HG03066 (cell line): ENCODE measurements around the gene CASP2.

Experiments used
- ATAC-seq: cut with Tn5 transposase; IDR thresholded peaks from one replicate; pipeline ENCODE4 v1.9.1; 2021; ENCODE audit warnings: low read depth; ENCODE audit not compliant: unreplicated experiment

The CASP2 gene

GRCh38 chr7:143325240-143325639, 37.1 kb downstream of the CASP2 start:
- peak; percentile 46 for ATAC-seq

- ATAC-seq, result no peak
Observed at GRCh38 chr7:143327903-143328302, 39.8 kb downstream of the CASP2 start.

GRCh38 chr7:143329471-143330170, 41.5 kb downstream of the CASP2 start:
- no peak for ATAC-seq

DNA sequence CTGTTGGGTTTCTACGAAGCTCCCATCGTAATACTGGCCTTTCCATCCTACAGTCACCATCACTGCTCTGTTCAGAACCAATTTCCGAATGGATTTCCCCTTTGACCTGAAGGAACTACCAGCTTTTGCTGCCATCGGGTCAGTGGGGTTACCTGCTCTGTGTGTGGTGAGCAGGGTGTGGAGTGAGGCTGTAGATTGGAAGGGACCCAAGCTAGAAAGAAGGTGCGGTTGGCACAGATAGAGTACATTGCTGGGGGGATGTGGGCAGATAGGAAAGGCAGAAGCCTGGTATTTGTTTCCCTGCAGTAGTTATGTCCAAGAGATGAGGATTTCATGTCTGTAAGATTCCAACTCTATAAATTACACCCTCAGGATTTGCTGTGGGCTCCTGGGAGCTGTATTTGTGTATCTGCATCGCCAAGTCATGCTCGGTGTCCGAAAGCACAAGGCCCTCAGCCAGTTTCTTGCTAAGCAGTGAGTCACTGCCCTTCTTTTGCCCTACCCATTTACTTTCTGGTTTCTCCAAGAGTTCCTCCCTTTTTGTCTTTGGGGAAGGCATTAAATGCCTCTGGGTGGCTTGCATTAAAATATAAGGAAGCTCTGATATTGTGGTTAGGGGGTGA, 43.1 kb downstream of the CASP2 start:
- no peak for ATAC-seq

- no peak for ATAC-seq
Observed at GRCh38 chr7:143334244-143334643, 46.1 kb downstream of the CASP2 start.

DNA sequence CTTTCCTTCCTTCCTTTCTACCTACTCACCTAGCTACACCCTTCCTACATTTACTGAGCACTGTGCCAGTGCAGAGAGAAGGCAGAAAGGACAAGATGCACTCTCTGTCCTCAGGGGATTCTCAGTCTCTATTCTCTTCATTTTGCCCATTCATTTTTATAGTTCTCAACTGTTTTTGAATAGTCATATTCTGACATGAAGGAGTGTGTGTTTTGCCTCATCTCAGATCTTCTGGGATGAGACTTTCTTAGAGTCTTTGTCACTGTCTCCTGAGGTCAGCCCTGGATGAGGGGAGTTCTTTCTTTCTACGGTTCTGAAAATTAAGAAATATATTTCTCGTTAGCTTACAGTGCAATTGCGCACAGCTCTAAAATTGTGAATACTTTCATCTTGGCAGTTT, 49.1 kb downstream of the CASP2 start:
- no peak for ATAC-seq

- ATAC-seq, result no peak
Observed at GRCh38 chr7:143341842-143342241, 53.7 kb downstream of the CASP2 start.

- no peak for ATAC-seq
Observed at GRCh38 chr7:143343596-143343995, 55.4 kb downstream of the CASP2 start.

DNA sequence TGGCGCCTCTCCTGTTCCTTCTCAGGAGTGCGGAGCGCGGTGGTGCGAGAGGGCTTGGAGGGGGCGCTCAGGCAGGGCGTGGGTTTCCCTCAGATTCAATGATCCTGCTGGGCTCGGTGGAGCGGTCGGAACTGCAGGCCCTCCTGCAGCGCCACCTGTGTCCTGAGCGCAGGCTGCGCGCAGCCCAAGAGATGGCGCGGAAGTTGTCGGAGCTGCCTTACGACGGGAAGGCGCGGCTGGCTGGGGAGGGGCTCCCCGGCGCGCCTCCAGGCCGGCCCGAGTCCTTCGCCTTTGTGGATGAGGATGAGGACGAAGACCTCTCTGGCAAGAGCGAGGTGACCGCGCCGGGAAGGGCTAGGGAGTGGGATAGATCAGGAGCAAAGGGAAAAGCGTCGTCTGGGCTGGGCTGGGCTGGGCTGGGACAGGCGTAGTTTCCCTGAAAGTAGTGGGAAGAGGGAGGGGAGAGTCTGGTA, 57.3 kb downstream of the CASP2 start:
- ATAC-seq, result peak; percentile 77

- ATAC-seq, result no peak
Observed at GRCh38 chr7:143346018-143346417, 57.9 kb downstream of the CASP2 start.

- ATAC-seq, result no peak
Observed at GRCh38 chr7:143347950-143348349, 59.8 kb downstream of the CASP2 start.

DNA sequence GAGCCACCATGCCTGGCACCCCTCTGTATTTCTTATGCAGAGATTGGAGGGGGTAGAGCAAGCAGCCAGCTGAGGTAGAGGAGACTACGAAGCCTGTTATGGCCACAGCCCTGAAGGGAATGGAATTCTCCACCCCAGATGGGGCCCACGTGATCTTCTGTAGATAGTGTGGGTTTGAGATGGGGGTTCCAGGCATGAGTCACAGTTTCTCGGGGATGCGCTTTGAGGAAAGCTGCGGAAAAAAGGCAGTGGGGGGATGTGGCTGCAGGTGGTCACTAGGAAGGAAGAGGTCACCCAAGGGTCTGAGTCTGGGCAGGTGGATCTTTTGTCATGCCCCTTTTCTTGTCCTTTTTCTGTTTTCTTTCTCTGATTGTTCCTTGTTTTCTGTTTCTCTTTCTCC, 62.9 kb downstream of the CASP2 start:
- no peak for ATAC-seq

DNA sequence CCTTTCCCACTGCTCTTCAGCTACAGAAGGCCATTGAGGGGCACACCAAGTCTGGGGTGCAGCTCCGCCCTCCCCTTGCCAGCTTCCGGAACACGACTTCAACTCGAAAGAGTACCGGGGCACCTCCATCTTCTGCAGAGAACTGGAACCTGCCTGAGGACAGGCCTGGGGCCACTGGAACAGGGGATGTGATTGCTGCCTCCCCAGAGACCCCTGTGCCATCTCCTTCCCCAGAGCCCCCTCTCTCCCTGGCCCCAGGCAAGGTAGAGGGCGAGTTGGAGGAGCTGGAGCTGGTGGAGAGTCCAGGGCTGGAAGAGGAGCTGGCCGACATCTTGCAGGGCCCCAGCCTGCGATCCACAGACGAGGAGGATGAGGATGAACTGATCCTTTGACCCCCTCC, 63.4 kb downstream of the CASP2 start:
- no peak for ATAC-seq

- no peak for ATAC-seq
Observed at GRCh38 chr7:143352531-143353002, 64.4 kb downstream of the CASP2 start.

- no peak for ATAC-seq
Observed at GRCh38 chr7:143354376-143354775, 66.2 kb downstream of the CASP2 start.

DNA sequence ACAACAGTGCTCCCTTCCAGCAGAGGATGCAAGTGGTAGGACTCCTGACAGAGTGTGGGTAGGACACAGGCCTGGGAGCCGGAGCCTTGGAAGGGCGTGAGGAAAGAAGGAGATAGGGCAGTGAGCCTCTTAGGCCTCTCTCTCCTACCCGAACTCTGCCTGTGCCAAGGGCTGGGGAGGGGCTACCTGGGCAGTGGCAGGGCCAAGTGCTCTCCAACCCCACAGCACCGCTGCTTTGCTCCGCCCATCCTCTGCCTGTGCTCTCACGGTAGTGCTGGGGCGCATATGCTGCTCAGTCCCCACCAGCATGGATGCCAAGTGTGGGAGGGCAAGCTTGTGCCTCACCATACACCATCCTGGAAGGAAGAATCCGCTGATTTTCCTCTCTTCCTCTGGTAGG, 66.8 kb downstream of the CASP2 start:
- ATAC-seq, result no peak

GRCh38 chr7:143355450-143356385, 67.6 kb downstream of the CASP2 start:
- ATAC-seq, result no peak

DNA sequence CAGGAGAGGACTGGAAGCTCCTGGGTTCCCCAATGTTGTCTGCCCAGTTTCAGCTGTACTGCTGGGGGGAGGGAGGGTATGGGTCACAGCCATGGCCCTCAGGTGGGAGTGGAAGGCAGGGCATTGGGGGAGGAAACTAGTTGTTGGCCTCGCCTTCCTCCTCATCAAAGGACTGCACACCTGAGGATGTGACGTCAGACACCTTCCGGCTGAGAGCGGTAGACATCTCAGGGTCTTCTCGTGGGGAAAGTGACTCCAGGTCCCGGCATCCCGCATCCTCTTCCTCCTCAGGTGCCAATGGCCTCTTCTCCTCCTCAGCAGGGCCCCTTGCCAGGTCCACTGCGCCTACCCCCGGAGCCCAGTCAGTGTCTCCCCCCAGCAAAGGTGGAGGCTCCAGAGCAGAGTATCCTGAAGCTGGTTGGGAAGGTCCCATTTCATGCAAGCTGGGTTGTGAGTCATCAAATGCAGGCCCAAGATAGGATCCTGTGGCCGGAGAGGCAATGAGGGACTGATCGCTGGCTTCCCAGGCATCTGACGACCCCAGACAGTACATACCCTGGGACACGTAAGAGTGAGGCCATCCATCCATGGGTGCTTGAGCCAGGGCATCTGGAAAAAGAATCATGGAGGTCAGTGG, 68.4 kb downstream of the CASP2 start:
- ATAC-seq, result no peak
